DND-41 (cell line): ENCODE measurements around the gene SMPD4.
"Not testable (repeated sequence)": the region's sequence is repeated elsewhere in the genome, so short reads cannot be mapped to it uniquely, and the experiment has no call there.

Source experiments
- CTCF ChIP-seq: IDR thresholded peaks from 2 replicates; pipeline ENCODE4 v1.5.1; 2012; ENCODE audit warnings: borderline replicate concordance, low read length, moderate library complexity, mild to moderate bottlenecking; ENCODE audit not compliant: poor library complexity, severe bottlenecking; ENCODE audit errors: extremely low read depth
- EZH2 ChIP-seq: IDR thresholded peaks from 3 replicates; pipeline ENCODE4 v1.6.1; 2012; ENCODE audit warnings: borderline replicate concordance, low read depth, mild to moderate bottlenecking, moderate library complexity, low read length, inconsistent platforms; ENCODE audit not compliant: severe bottlenecking

GRCh38 chr2:130202518-130202917 lies 21.1 kb upstream of the SMPD4 start:
- TF ChIP-seq CTCF, EZH2: not testable (repeated sequence)
